Calu3 (cell line): ENCODE data around the gene PANX1. TPM values are rescaled to one million over a fixed set of nuclear protein-coding genes. Genes with fewer than 3 reads are reported as not detected.

Source experiments
- BruUV-seq: library from RNA; stranded (reverse); fragments of 400-500 nt; replicated peaks from 2 replicates; lab custom pipeline; 2021; lab: Mats Ljungman, UMichigan
- CTCF ChIA-PET: fragments of 300-600 bp; sonication (Branson Sonifier 250); formaldehyde crosslinking; loops from one replicate; lab custom pipeline; 2022; ENCODE audit warnings: antibody characterized with exemption; lab: Charles Lee
- DNase-seq: peaks from one replicate; pipeline ENCODE4 v3.0.0; 2022
- H3K27ac Mint-ChIP-seq: one replicate; pipeline ENCODE4 v1.8.0; 2022; ENCODE audit warnings: mixed read lengths; ENCODE audit not compliant: unreplicated experiment
- H3K27me3 Mint-ChIP-seq: one replicate; pipeline ENCODE4 v1.8.0; 2022; ENCODE audit warnings: mixed read lengths; ENCODE audit not compliant: unreplicated experiment
- H3K36me3 Mint-ChIP-seq: one replicate; pipeline ENCODE4 v1.8.0; 2022; ENCODE audit warnings: mild to moderate bottlenecking, moderate library complexity, mixed read lengths; ENCODE audit not compliant: insufficient read depth, unreplicated experiment
- H3K4me1 Mint-ChIP-seq: one replicate; pipeline ENCODE4 v1.8.0; 2022; ENCODE audit warnings: mild to moderate bottlenecking, low read depth, mixed read lengths; ENCODE audit not compliant: unreplicated experiment
- H3K4me3 Mint-ChIP-seq: one replicate; pipeline ENCODE4 v1.8.0; 2022; ENCODE audit warnings: mild to moderate bottlenecking, low read depth, moderate library complexity, mixed read lengths; ENCODE audit not compliant: unreplicated experiment
- H3K9me3 Mint-ChIP-seq: one replicate; pipeline ENCODE4 v1.8.0; 2022; ENCODE audit warnings: low read depth, mixed read lengths; ENCODE audit not compliant: unreplicated experiment
- CTCF ChIP-seq: fragments of 200-600 bp; IDR thresholded peaks from one replicate; pipeline ENCODE4 v1.8.0; 2022; ENCODE audit warnings: antibody characterized with exemption; ENCODE audit not compliant: unreplicated experiment
- intact Hi-C: fragments of 100-400 bp; cut with micrococcal nuclease; formaldehyde crosslinking; loops from one replicate; pipeline ENCODE4 v1.10.0; 2022; ENCODE audit not compliant: unreplicated experiment
- total RNA-seq: library from RNA; stranded (reverse); gene quantifications from 2 replicates; pipeline ENCODE4 v1.2.3, GENCODE V29; 2022

Gene PANX1
- total RNA-seq, 1 experiment from 2014 or later = 20.2 TPM

GRCh38 chr11:94120946-94121345 lies 7.7 kb upstream of the PANX1 start:
- CTCF ChIA-PET = no interaction called here
- Mint-ChIP-seq H3K36me3 (no peaks in the 10 kb centered on the region), H3K27ac (no peak overlapping the region), H3K4me1 (peaks cover 6% of the 10 kb centered on the region), H3K27me3 (no peaks in the 10 kb centered on the region), H3K9me3 (no peaks in the 10 kb centered on the region), H3K4me3 (no peak overlapping the region)
- BruUV-seq = no TSS peak
- intact Hi-C loops = no loop called here
- no peak for TF ChIP-seq CTCF
- DNase-seq = no peak

GRCh38 chr11:94125407-94126115 lies 3.1 kb upstream of the PANX1 start:
- no peak overlapping the region for H3K27ac Mint-ChIP-seq
- peaks cover 5% of the 10 kb centered on the region for H3K36me3 Mint-ChIP-seq
- H3K4me1 Mint-ChIP-seq = peaks cover 17% of the 10 kb centered on the region
- DNase-seq = no peak
- intact Hi-C loops = no loop called here
- no peaks in the 10 kb centered on the region for H3K9me3 Mint-ChIP-seq
- H3K27me3 Mint-ChIP-seq = no peaks in the 10 kb centered on the region
- CTCF ChIA-PET = no interaction called here
- BruUV-seq = no TSS peak
- no peak for TF ChIP-seq CTCF
- H3K4me3 Mint-ChIP-seq = no peak overlapping the region

- intact Hi-C loops = loop anchor here (2.0 kb wide), 1 partner anchor 141 kb away; no protein-coding TSS in a partner anchor
- TF ChIP-seq CTCF = no peak
- no TSS peak for BruUV-seq
- Mint-ChIP-seq H3K4me1 (peaks cover 17% of the 10 kb centered on the region), H3K27ac (peak overlapping the region; percentile 86), H3K4me3 (peak overlapping the region; percentile 27), H3K27me3 (no peaks in the 10 kb centered on the region), H3K9me3 (no peaks in the 10 kb centered on the region), H3K36me3 (peaks cover 5% of the 10 kb centered on the region)
- DNase-seq = no peak
- CTCF ChIA-PET = no interaction called here
Measured at GRCh38 chr11:94127638-94128037, 1.0 kb upstream of the PANX1 start.

GRCh38 chr11:94128291-94128745 lies 323 bp upstream of the PANX1 start:
- no peaks in the 10 kb centered on the region for H3K27me3 Mint-ChIP-seq
- DNase-seq = no peak
- no peak overlapping the region for H3K4me3 Mint-ChIP-seq
- H3K9me3 Mint-ChIP-seq = no peaks in the 10 kb centered on the region
- H3K36me3 Mint-ChIP-seq = peaks cover 5% of the 10 kb centered on the region
- BruUV-seq = no TSS peak
- no peak for TF ChIP-seq CTCF
- CTCF ChIA-PET = interaction anchor here (0.7 to 2.0 kb wide), 5 partner anchors 56 to 271 kb away, joined by 3 to 8 read pairs (median 4); no protein-coding TSS in a partner anchor
- intact Hi-C loops = loop anchor here (2.0 kb wide), 1 partner anchor 142 kb away; no protein-coding TSS in a partner anchor
- peaks cover 17% of the 10 kb centered on the region for H3K4me1 Mint-ChIP-seq
- H3K27ac Mint-ChIP-seq = peak overlapping the region; percentile 86
